Ammon's horn (tissue), 1 donor: ENCODE results near the gene EFCAB9.
"Not testable (repeated sequence)": the region's sequence is repeated elsewhere in the genome, so short reads cannot be mapped to it uniquely, and the experiment has no call there.

ENCODE experiments used
- DNase-seq: peaks from one replicate; pipeline ENCODE4 v3.0.0-alpha.2; 2016; ENCODE audit warnings: low spot score

EFCAB9 gene

GRCh38 chr5:172188893-172189692 is 4.9 kb upstream of the EFCAB9 start:
- DNase-seq = no peak

- no peak for DNase-seq
These were observed 4.2 kb upstream of the EFCAB9 start for GRCh38 chr5:172189693-172190296.

GRCh38 chr5:172194985-172195774 is 1.2 kb downstream of the EFCAB9 start:
- DNase-seq = no peak

GRCh38 chr5:172197775-172198174 is 3.8 kb downstream of the EFCAB9 start:
- DNase-seq = not testable (repeated sequence)

- no peak for DNase-seq
These were observed 5.5 kb downstream of the EFCAB9 start for GRCh38 chr5:172199446-172199845.

GRCh38 chr5:172200476-172200875 is 6.5 kb downstream of the EFCAB9 start:
- no peak for DNase-seq

GRCh38 chr5:172205984-172206383 is 12.0 kb downstream of the EFCAB9 start:
- DNase-seq = not testable (repeated sequence)

GRCh38 chr5:172207511-172207910 is 13.5 kb downstream of the EFCAB9 start:
- no peak for DNase-seq

- DNase-seq = no peak
These were observed 15.7 kb downstream of the EFCAB9 start for GRCh38 chr5:172209714-172210113.

GRCh38 chr5:172211676-172212075 is 17.7 kb downstream of the EFCAB9 start:
- DNase-seq = no peak

- no peak for DNase-seq
These were observed 19.2 kb downstream of the EFCAB9 start for GRCh38 chr5:172213126-172213525.

GRCh38 chr5:172216345-172216744 is 22.4 kb downstream of the EFCAB9 start:
- no peak for DNase-seq

- no peak for DNase-seq
These were observed 25.3 kb downstream of the EFCAB9 start for GRCh38 chr5:172219296-172219695.

- no peak for DNase-seq
These were observed 30.2 kb downstream of the EFCAB9 start for GRCh38 chr5:172223901-172224873.

- no peak for DNase-seq
These were observed 31.0 kb downstream of the EFCAB9 start for GRCh38 chr5:172224996-172225395.

GRCh38 chr5:172229904-172230303 is 35.9 kb downstream of the EFCAB9 start:
- no peak for DNase-seq

- DNase-seq = no peak
These were observed 40.1 kb downstream of the EFCAB9 start for GRCh38 chr5:172234031-172234430.

- peak; percentile 20 for DNase-seq
These were observed 41.3 kb downstream of the EFCAB9 start for GRCh38 chr5:172235132-172235780.

GRCh38 chr5:172235827-172236736 is 42.1 kb downstream of the EFCAB9 start:
- no peak for DNase-seq

GRCh38 chr5:172238334-172238733 is 44.4 kb downstream of the EFCAB9 start:
- DNase-seq = no peak
